ENCODE measurements around the gene TAGAP. TPM values are rescaled to one million over a fixed set of nuclear protein-coding genes. Genes with fewer than 3 reads are reported as not detected.
"Not testable (repeated sequence)": the region's sequence is repeated elsewhere in the genome, so short reads cannot be mapped to it uniquely, and the experiment has no call there.

TAGAP gene
- total RNA-seq, 2 experiments from 2014 or later, result 60.3 to 67.9 TPM

DNA sequence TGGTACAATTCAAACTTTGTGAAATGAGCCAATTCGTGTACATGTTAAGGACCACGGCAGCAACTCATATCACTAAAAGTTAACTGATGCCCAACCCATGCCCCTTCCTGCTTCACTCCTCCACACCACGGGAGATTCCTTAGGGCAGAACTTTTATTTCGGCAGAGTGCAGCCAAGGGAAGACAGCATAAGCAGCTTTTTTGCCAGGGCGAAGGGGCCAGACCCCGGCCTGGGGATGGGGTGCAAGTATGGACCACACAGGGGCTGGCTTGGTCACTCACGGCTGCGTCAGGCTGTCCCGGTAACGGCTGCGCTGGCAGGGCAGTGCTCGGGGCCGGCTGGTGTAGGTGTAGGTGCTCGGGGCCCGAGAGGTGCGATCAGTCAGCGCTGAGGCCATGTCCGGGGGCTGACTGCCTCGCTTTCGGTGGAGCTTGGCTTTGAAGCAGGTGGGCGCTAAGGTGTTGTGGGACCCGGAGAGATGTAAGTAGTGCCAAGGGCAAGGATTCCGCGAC is 45.6 kb downstream of the TAGAP start:
- DNase-seq, result no peak
- H3K36me3 Mint-ChIP-seq (ENCODE audit: low read depth), result peaks cover 1% of the 10 kb centered on the region
- peak overlapping the region; percentile 88 for H3K27ac Mint-ChIP-seq
- CTCF ChIA-PET, result interaction anchor here (0.7 to 3.3 kb wide), 8 partner anchors 10 to 129 kb away, joined by 3 to 12 read pairs (median 4); no protein-coding TSS in a partner anchor
- H3K4me3 Mint-ChIP-seq, result peak overlapping the region; percentile 94
- POLR2A ChIA-PET, result no interaction called here
- H3K9me3 Mint-ChIP-seq, result no peaks in the 10 kb centered on the region
- H3K27me3 Mint-ChIP-seq, result no peaks in the 10 kb centered on the region
- H3K4me1 Mint-ChIP-seq, result peaks cover 37% of the 10 kb centered on the region

DNA sequence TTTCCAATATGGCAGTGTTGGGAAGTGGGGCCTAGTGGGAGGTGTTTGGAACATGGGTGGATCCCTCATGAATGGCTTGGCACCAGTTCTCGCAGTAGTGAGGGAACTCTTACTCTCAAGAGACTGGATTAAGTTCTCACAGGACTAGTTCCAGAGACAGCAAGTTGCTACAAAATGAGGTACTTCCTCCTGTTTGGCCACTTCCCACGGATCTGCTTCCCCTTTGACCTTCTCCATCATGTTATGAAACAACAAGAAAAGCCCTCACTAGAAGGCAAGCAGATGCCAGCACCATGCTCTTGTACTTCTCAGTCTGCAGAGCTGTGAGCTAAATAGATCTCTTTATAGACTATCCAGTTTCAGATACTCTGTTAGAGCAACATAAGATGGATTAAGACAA is 47.9 kb downstream of the TAGAP start:
- DNase-seq, result no peak
- H3K27ac Mint-ChIP-seq, result no peak overlapping the region
- no peaks in the 10 kb centered on the region for H3K9me3 Mint-ChIP-seq
- no peaks in the 10 kb centered on the region for H3K27me3 Mint-ChIP-seq
- H3K4me1 Mint-ChIP-seq, result peaks cover 34% of the 10 kb centered on the region
- POLR2A ChIA-PET, result no interaction called here
- H3K4me3 Mint-ChIP-seq, result no peak overlapping the region
- CTCF ChIA-PET, result interaction anchor here (3.2 kb wide), 1 partner anchor 12 kb away, joined by 11 read pairs; no protein-coding TSS in a partner anchor
- peaks cover 1% of the 10 kb centered on the region for H3K36me3 Mint-ChIP-seq (ENCODE audit: low read depth)

DNA sequence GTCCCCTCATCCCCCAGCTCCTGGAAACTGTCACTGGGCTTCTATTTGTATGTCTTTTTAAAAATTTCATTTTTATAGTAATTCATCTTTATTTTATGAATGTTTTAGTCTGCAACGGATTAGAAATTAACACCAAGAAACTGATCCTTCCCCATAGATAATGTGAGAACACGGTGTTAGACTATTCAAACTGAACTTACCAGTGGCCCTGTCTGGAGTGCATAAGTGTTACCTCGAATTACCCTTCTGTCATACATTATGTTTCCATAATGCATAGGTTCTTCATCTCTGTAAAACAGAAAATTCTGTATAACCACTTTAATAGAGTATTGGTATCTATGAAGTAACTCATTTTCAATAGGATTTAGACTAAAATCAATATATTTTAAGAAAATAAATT is 51.2 kb downstream of the TAGAP start:
- peaks cover 17% of the 10 kb centered on the region for H3K9me3 Mint-ChIP-seq
- peaks cover 19% of the 10 kb centered on the region for H3K4me1 Mint-ChIP-seq
- no peak overlapping the region for H3K27ac Mint-ChIP-seq
- no peak for DNase-seq
- POLR2A ChIA-PET, result interaction anchor here (0.6 kb wide), 1 partner anchor 52 kb away, joined by 3 read pairs; no protein-coding TSS in a partner anchor
- peaks cover 12% of the 10 kb centered on the region for H3K36me3 Mint-ChIP-seq (ENCODE audit: low read depth)
- CTCF ChIA-PET, result interaction anchor here (1.0 to 3.2 kb wide), 3 partner anchors 16 to 141 kb away, joined by 3 to 11 read pairs (median 4); no protein-coding TSS in a partner anchor
- no peak overlapping the region for H3K4me3 Mint-ChIP-seq
- no peaks in the 10 kb centered on the region for H3K27me3 Mint-ChIP-seq

DNA sequence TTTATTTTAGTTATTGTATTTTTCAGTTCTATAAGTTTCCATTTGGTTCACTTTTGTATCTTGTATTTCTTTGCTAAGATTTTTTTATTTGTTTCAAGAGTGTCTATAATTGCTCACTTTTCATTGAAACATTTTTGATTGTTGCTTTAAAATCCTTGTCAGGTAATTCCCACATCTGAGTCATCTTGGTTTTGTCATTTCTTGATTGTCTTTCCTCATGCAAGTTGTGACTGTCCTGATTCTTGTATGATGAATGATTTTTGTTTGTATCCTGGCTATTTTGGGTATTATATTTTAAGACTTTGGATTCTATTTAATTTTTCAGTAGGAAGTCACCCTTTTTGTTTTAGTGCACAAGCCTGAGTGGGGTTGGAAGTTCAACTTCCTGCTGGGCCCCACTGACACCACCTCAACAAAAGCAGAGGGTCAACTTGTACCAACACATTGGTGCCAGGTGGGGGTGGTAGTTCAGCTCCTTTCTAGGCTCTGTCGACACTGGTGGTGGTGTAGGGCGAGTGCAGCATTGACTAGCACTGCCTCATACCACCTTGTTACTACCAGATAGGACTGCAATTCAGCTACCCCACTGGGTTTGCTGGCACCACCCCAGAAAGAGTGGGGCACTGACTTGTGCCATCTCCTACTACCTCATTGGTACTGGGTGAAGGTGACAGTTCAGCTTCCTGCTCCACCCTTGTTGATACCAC is 53.6 kb downstream of the TAGAP start:
- peaks cover 14% of the 10 kb centered on the region for H3K4me1 Mint-ChIP-seq
- no peak overlapping the region for H3K27ac Mint-ChIP-seq
- H3K4me3 Mint-ChIP-seq, result no peak overlapping the region
- ChIA-PET POLR2A (interaction anchor here (1.1 kb wide), 1 partner anchor 177 kb away, joined by 6 read pairs; no protein-coding TSS in a partner anchor), CTCF (interaction anchor here (0.9 to 1.4 kb wide), 4 partner anchors 18 to 209 kb away, joined by 3 to 7 read pairs (median 4); no protein-coding TSS in a partner anchor)
- peaks cover 23% of the 10 kb centered on the region for H3K9me3 Mint-ChIP-seq
- no peak for DNase-seq
- no peaks in the 10 kb centered on the region for H3K27me3 Mint-ChIP-seq
- peaks cover 18% of the 10 kb centered on the region for H3K36me3 Mint-ChIP-seq (ENCODE audit: low read depth)

DNA sequence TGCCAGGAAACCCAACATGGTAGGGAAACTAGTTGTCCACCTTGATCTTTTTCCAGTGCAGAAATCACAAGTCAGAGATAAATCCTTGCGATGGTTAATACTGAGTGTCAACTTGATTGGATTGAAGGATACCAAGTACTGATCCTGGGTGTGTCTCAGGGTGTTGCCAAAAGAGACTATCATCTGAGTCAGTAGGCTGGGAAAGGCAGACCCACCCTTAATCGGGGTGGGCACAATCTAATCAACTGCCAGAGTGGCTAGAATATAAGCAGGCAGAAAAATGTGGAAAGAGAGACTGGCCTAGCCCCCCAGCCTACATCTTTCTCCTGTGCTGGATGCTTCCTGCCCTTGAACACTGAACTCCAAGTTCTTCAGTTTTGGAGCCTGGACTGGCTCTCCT is 55.1 kb downstream of the TAGAP start:
- H3K27me3 Mint-ChIP-seq, H3K4me1 Mint-ChIP-seq, DNase-seq, POLR2A ChIA-PET, H3K4me3 Mint-ChIP-seq, H3K27ac Mint-ChIP-seq: not testable (repeated sequence)
- peaks cover 23% of the 10 kb centered on the region for H3K9me3 Mint-ChIP-seq
- CTCF ChIA-PET, result interaction anchor here (1.1 kb wide), 1 partner anchor 120 kb away, joined by 3 read pairs; no protein-coding TSS in a partner anchor
- peaks cover 18% of the 10 kb centered on the region for H3K36me3 Mint-ChIP-seq (ENCODE audit: low read depth)

DNA sequence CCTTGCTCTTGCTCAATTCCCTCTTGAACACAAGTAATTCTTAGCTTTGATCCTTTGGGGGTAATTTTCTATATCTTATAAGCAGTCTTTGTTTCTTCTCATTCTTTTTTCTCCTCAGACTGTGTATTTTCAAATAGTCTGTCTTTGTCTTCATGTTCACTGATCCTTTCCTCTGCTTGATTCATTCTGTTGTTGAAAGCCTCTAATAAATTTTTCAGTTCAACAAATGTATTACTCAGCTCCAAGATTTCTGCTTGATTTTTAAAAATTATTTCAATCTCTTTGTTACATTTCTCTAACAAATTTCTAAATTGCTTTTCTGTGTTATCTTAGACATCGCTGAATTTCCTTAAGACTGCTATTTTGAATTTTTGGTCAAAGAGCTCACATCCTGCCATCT is 56.3 kb downstream of the TAGAP start:
- ChIA-PET CTCF (interaction anchor here (0.6 to 2.0 kb wide), 6 partner anchors 11 to 1465 kb away, joined by 3 to 7 read pairs (median 3); partner anchors contain the start of gene RSPH3), POLR2A (interaction anchor here (0.5 to 0.6 kb wide), 2 partner anchors 159 to 307 kb away, joined by 3 to 4 read pairs; no protein-coding TSS in a partner anchor)
- H3K27ac Mint-ChIP-seq, result no peak overlapping the region
- no peak overlapping the region for H3K4me3 Mint-ChIP-seq
- DNase-seq, result no peak
- H3K36me3 Mint-ChIP-seq (ENCODE audit: low read depth), result peaks cover 18% of the 10 kb centered on the region
- H3K27me3 Mint-ChIP-seq, result no peaks in the 10 kb centered on the region
- H3K4me1 Mint-ChIP-seq, result peaks cover 6% of the 10 kb centered on the region
- H3K9me3 Mint-ChIP-seq, result peaks cover 23% of the 10 kb centered on the region

DNA sequence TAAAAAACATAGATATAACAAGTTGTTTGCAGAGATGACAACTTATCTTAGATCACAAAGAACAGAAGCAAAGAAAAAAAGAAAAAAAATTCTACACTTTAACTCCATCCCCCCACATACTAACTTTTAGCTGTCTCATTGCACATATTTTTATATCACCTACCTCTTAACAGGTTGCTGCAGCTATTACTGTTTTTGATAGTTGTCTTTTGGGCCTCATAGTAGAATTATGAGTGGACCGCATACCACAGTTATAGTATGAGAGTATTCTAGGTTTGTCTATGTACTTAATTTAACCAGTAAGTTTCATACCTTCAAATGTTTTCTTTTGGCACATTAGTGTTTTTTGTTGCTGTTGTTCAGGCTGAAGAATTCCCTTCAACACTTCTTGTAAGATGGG is 57.1 kb downstream of the TAGAP start:
- H3K9me3 Mint-ChIP-seq, result peaks cover 23% of the 10 kb centered on the region
- POLR2A ChIA-PET, result interaction anchor here (0.5 kb wide), 1 partner anchor 159 kb away, joined by 3 read pairs; no protein-coding TSS in a partner anchor
- H3K27ac Mint-ChIP-seq, result no peak overlapping the region
- H3K4me1 Mint-ChIP-seq, result peaks cover 6% of the 10 kb centered on the region
- no peak for DNase-seq
- peaks cover 18% of the 10 kb centered on the region for H3K36me3 Mint-ChIP-seq (ENCODE audit: low read depth)
- H3K4me3 Mint-ChIP-seq, result no peak overlapping the region
- CTCF ChIA-PET, result interaction anchor here (0.7 to 2.0 kb wide), 5 partner anchors 117 to 328 kb away, joined by 3 to 7 read pairs (median 3); no protein-coding TSS in a partner anchor
- no peaks in the 10 kb centered on the region for H3K27me3 Mint-ChIP-seq

Other genes with a start within 250 kb of the TAGAP start
- gene EZR, start 225.6 kb downstream of the TAGAP start, total RNA-seq, result 100 to 1,000 TPM; 201 to 210 TPM
- 1 to 10 TPM; 2.4 to 2.9 TPM for gene RSPH3, start 44.8 kb downstream of the TAGAP start, total RNA-seq
- not detected for gene FNDC1, start 124.4 kb upstream of the TAGAP start, total RNA-seq

Measured in activated CD4-positive, alpha-beta T cell treated with anti-CD3 and anti-CD28 coated beads, Interleukin-2, amount 10 ng/mL, durations not matched to agents 7 days and 5 days (primary cell).